GM12872 (cell line): ENCODE results near the gene UGT1A3.

Experiments used
- CTCF ChIP-seq: IDR thresholded peaks from 3 replicates; pipeline ENCODE4 v1.5.1; 2011; ENCODE audit warnings: low read depth, mild to moderate bottlenecking, low read length, moderate library complexity; ENCODE audit not compliant: insufficient read depth

The UGT1A3 gene

GRCh38 chr2:233689031-233689430, 39.8 kb upstream of the UGT1A3 start:
- TF ChIP-seq CTCF = no peak

GRCh38 chr2:233689501-233689900, 39.3 kb upstream of the UGT1A3 start:
- no peak for TF ChIP-seq CTCF

- TF ChIP-seq CTCF = no peak
These were observed 38.4 kb upstream of the UGT1A3 start for GRCh38 chr2:233690444-233690843.

- TF ChIP-seq CTCF = no peak
These were observed 37.1 kb upstream of the UGT1A3 start for GRCh38 chr2:233691443-233692433.

- no peak for TF ChIP-seq CTCF
These were observed 36.2 kb upstream of the UGT1A3 start, which contains the start of gene UGT1A6 for GRCh38 chr2:233692648-233693047. Gene UGT1A6, plus strand, starts transcription at chr2:233692890. Its CDS starts 115 bp downstream, at chr2:233693005.

GRCh38 chr2:233693963-233694362, 34.9 kb upstream of the UGT1A3 start:
- no peak for TF ChIP-seq CTCF

GRCh38 chr2:233698740-233699139, 30.1 kb upstream of the UGT1A3 start:
- TF ChIP-seq CTCF = no peak
